ENCODE data around the gene SORCS1.

- no peak for TF ChIP-seq CTCF (tag by site-specific recombination; IDR thresholded peaks at IDR 0.05)
- no peak for TF ChIP-seq ZBTB20 (tag by site-specific recombination; IDR thresholded peaks at IDR 0.05)
- no peak for TF ChIP-seq KLF8 (tag by site-specific recombination; IDR thresholded peaks at IDR 0.05)
- TF ChIP-seq ZFP41 (tag by site-specific recombination; IDR thresholded peaks at IDR 0.05; ENCODE audit: borderline replicate concordance), result no peak
- no peak for TF ChIP-seq ZBTB26 (tag by site-specific recombination; optimal IDR thresholded peaks at IDR 0.05)
- TF ChIP-seq ZNF169 (tag by site-specific recombination; IDR thresholded peaks at IDR 0.05), result no peak
- TF ChIP-seq ZNF184 (tag by site-specific recombination; IDR thresholded peaks at IDR 0.05), result no peak
- TF ChIP-seq ZNF549 (tag by site-specific recombination; IDR thresholded peaks at IDR 0.05), result no peak
- TF ChIP-seq ZNF544 (tag by site-specific recombination; IDR thresholded peaks at IDR 0.05), result no peak
- TF ChIP-seq ZNF768 (tag by site-specific recombination; IDR thresholded peaks at IDR 0.05), result no peak
- no peak for TF ChIP-seq ZNF501 (tag by site-specific recombination; IDR thresholded peaks at IDR 0.05)
- no peak for TF ChIP-seq ZNF114 (tag by site-specific recombination; IDR thresholded peaks at IDR 0.05)
- TF ChIP-seq ZSCAN16 (tag by site-specific recombination; IDR thresholded peaks at IDR 0.05), result no peak
- no peak for TF ChIP-seq ZNF18 (tag by site-specific recombination; IDR thresholded peaks at IDR 0.05)
Observed at GRCh38 chr10:106908225-106908624, 256.3 kb downstream of the SORCS1 start.

Measured in HEK293 (cell line).